Tibial nerve (tissue), 3 donors: ENCODE data around the gene C11orf87.

Experiments used
- CTCF ChIP-seq, 5 experiments: fragments of 200-600 bp in 3 of 5; fragments of 450-650 bp in 2 of 5; sonication (generic) in 3 of 5; IDR thresholded peaks; one replicate each; pipeline ENCODE4 v1.5.1; 2016 to 2019; ENCODE audit warnings: antibody characterized with exemption in 5 of 5, mild to moderate bottlenecking in 3 of 5, moderate library complexity in 2 of 5
- POLR2A ChIP-seq, 2 donors: fragments of 450-650 bp; IDR thresholded peaks; one replicate each; pipeline ENCODE4 v1.6.1; 2017; ENCODE audit warnings: antibody characterized with exemption in 2 of 2, mild to moderate bottlenecking in 2 of 2, moderate library complexity in 2 of 2

GRCh38 chr11:109384873-109385272, 37.1 kb upstream of the C11orf87 start:
- no peak for TF ChIP-seq CTCF (IDR thresholded peaks at IDR 0.05)
- TF ChIP-seq POLR2A (IDR thresholded peaks at IDR 0.05), result no peak
